Liver (tissue), 3 donors: ENCODE measurements around the gene COMMD10.

Source experiments
- ATF3 ChIP-seq: IDR thresholded peaks from 2 replicates; pipeline ENCODE4 v1.6.1; 2016; ENCODE audit warnings: antibody characterized with exemption
- CTCF ChIP-seq: fragments of 150-350 bp; IDR thresholded peaks from 2 replicates; pipeline ENCODE4 v1.5.1; 2017; ENCODE audit warnings: improper control_type of control experiment, low read depth, low read length; ENCODE audit not compliant: missing input control
- EGR1 ChIP-seq, 2 donors: IDR thresholded peaks; 2 replicates each; pipeline ENCODE4 v1.6.1; 2016 to 2018; ENCODE audit warnings: antibody characterized with exemption in 2 of 2, low read depth in 2 of 2
- GABPA ChIP-seq, 2 donors: IDR thresholded peaks in 1 of 2; conservative IDR thresholded peaks in 1 of 2; 2 replicates each; pipeline ENCODE4 v1.6.1; 2016; ENCODE audit warnings: antibody characterized with exemption in 2 of 2, mild to moderate bottlenecking in 1 of 2, moderate library complexity in 1 of 2
- MAX ChIP-seq: IDR thresholded peaks from 2 replicates; pipeline ENCODE4 v1.6.1; 2016; ENCODE audit warnings: antibody characterized with exemption
- RAD21 ChIP-seq, 2 donors: IDR thresholded peaks; 2 replicates each; pipeline ENCODE4 v1.6.1; 2016; ENCODE audit warnings: antibody characterized with exemption in 2 of 2, mild to moderate bottlenecking in 2 of 2
- RXRA ChIP-seq, 2 donors: IDR thresholded peaks; 2 replicates each; pipeline ENCODE4 v1.6.1; 2017 to 2018; ENCODE audit warnings: antibody characterized with exemption in 2 of 2, mild to moderate bottlenecking in 1 of 2
- ZBTB33 ChIP-seq: IDR thresholded peaks from 2 replicates; pipeline ENCODE4 v1.6.1; 2016; ENCODE audit warnings: antibody characterized with exemption
- donor health status: healthy.
- donor health status: healthy.

- no peak for TF ChIP-seq CTCF
- TF ChIP-seq GABPA (IDR thresholded peaks at IDR 0.05 in 1 of 2, conservative IDR thresholded peaks at IDR 0.05 in 1 of 2): no peak
- TF ChIP-seq RXRA (IDR thresholded peaks at IDR 0.05): no peak
- TF ChIP-seq ZBTB33: no peak
- TF ChIP-seq RAD21 (IDR thresholded peaks at IDR 0.05): no peak
- no peak for TF ChIP-seq EGR1 (IDR thresholded peaks at IDR 0.05; ENCODE audit: low read depth in 2 of 2)
- no peak for TF ChIP-seq MAX
- no peak for TF ChIP-seq ATF3
Observed at GRCh38 chr5:116046823-116047222, 38.0 kb upstream of the COMMD10 start.
